Measurements from ENCODE around the gene ZNF451.

ZNF451 gene

GRCh38 chr6:57195457-57195856 is 105.5 kb downstream of the ZNF451 start:
- H3K4me3 ChIP-seq (ENCODE audit: control insufficient read depth, low read depth, low read length), result no peak overlapping the region
- TF ChIP-seq, protein P1, sequence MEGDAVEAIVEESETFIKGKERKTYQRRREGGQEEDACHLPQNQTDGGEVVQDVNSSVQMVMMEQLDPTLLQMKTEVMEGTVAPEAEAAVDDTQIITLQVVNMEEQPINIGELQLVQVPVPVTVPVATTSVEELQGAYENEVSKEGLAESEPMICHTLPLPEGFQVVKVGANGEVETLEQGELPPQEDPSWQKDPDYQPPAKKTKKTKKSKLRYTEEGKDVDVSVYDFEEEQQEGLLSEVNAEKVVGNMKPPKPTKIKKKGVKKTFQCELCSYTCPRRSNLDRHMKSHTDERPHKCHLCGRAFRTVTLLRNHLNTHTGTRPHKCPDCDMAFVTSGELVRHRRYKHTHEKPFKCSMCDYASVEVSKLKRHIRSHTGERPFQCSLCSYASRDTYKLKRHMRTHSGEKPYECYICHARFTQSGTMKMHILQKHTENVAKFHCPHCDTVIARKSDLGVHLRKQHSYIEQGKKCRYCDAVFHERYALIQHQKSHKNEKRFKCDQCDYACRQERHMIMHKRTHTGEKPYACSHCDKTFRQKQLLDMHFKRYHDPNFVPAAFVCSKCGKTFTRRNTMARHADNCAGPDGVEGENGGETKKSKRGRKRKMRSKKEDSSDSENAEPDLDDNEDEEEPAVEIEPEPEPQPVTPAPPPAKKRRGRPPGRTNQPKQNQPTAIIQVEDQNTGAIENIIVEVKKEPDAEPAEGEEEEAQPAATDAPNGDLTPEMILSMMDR (conservative IDR thresholded peaks at IDR 0.05; ENCODE audit: control insufficient read depth, insufficient read depth, low read depth, low read length), result no peak
- no peak for DNase-seq (ENCODE audit: low read depth)

DNA sequence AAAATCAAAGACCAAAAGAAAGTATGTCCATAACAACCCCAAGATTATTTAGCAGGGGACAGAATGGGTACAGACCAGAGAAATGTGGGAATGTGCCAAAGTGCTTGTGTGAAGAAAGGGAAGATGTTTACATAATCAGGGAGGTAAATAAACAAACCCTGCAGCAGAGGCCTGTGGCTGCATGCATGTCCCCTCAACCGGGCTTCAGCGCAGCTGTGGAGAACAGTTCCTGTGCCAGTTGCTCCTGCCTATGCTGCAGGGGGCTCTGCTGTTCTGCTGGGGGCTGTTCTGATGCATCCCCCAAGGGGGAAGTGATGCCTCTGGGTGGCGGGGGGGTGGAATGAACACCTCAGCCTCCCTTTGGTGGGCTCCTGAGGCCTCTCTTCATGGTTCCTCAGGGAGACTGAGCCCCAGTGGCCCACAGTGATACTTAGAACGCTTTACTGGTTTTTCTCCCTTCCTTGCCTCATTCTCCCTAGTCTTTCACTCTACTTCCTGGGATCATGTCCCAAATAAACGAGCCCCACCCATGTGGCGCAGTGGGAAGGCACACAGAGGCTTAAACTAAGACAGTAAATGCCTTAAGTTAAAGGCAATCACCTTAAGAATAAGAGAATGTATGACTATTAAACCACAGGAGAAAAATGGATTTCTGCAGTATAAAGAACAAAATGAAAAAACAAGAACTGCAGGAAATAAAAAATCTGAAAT is 109.1 kb downstream of the ZNF451 start:
- TF ChIP-seq, protein P1 (conservative IDR thresholded peaks at IDR 0.05; ENCODE audit: control insufficient read depth, insufficient read depth, low read depth, low read length), result no peak
- DNase-seq (ENCODE audit: low read depth), result no peak
- H3K4me3 ChIP-seq (ENCODE audit: control insufficient read depth, low read depth, low read length), result no peak overlapping the region

- TF ChIP-seq, protein P1 (conservative IDR thresholded peaks at IDR 0.05; ENCODE audit: control insufficient read depth, insufficient read depth, low read depth, low read length), result no peak
- no peak for DNase-seq (ENCODE audit: low read depth)
- H3K4me3 ChIP-seq (ENCODE audit: control insufficient read depth, low read depth, low read length), result no peak overlapping the region
Observed at GRCh38 chr6:57201718-57202117, 111.7 kb downstream of the ZNF451 start.

DNA sequence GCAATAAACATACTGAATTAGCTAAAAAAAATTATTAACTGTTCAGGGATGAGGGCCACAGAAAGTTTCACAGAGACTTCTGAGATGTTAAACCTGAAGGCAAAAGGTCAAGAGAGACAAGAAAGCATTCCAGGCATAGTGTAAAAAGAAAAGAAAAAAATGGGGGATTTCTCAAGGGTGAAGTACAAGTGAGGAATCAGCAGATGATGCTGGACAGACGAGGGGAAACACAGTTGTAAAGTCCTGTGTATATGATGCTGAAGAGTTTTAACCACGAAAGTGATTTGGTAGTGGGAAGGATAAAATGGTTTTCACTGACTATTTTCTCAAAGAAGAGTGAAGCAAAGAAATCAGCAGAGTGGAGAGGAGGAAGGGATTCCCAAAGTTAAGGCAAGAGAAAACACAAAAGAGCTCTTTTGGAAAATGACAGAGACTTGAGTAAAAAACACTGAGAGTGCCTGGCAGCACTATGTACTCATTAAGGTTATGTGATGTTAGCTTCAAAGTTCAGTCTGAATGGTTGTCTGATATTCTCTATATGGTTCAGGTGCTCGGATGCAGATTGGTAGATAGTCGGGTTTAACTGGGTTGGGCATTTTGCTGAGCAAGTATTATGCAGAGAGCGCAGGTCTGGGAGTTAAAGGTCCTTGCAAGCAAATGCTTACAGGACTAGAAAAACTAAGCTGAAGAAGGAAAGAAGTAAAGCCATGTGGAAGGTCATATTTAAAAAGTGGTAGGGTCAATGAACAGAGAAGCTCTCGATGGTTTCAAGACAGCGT is 115.8 kb downstream of the ZNF451 start:
- H3K4me3 ChIP-seq (ENCODE audit: control insufficient read depth, low read depth, low read length), result no peak overlapping the region
- no peak for DNase-seq (ENCODE audit: low read depth)
- TF ChIP-seq, protein P1 (conservative IDR thresholded peaks at IDR 0.05; ENCODE audit: control insufficient read depth, insufficient read depth, low read depth, low read length), result no peak

DNA sequence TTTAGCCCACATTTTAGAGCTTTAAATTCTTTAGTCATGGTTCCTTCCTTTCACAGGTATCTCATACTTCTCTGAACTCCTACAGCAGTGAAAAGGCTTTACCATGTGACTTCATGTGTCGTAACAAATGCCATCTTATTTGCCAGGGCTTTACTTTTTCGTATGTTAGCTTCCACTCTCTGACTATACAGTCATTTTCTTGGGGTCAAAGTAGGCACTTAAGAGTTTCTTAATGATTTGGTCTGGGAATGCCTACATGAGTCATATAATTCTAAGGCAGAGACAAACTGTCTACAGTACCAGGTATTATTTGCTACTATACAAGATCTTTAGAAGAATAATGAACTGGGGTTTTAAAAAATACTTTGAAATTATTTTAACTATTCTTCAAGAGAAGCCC is 117.2 kb downstream of the ZNF451 start:
- no peak overlapping the region for H3K4me3 ChIP-seq (ENCODE audit: control insufficient read depth, low read depth, low read length)
- DNase-seq (ENCODE audit: low read depth), result peak; percentile 68
- TF ChIP-seq, protein P1 (conservative IDR thresholded peaks at IDR 0.05; ENCODE audit: control insufficient read depth, insufficient read depth, low read depth, low read length), result no peak

- H3K4me3 ChIP-seq (ENCODE audit: control insufficient read depth, low read depth, low read length), result no peak overlapping the region
- DNase-seq (ENCODE audit: low read depth), result no peak
- TF ChIP-seq, protein P1 (conservative IDR thresholded peaks at IDR 0.05; ENCODE audit: control insufficient read depth, insufficient read depth, low read depth, low read length), result no peak
Observed at GRCh38 chr6:57207872-57208271, 117.9 kb downstream of the ZNF451 start.

Data from fibroblast of mammary gland (primary cell).